ENCODE data around the gene PRR14L.
A peak's percentile ranks its signal among the peaks of the same experiment; 100 is the strongest.

GRCh38 chr22:31753005-31753633 is 3.2 kb upstream of the PRR14L start:
- TF ChIP-seq CTCF (IDR thresholded peaks at IDR 0.05 in 8 of 11, conservative IDR thresholded peaks at IDR 0.05 in 3 of 11) (no peak), POLR2A (IDR thresholded peaks at IDR 0.05) (no peak), POLR2AphosphoS5 (IDR thresholded peaks at IDR 0.05) (peak in 2 of 3 donors; percentile 34 to 55)
